GM12878 (cell line): ENCODE measurements around the gene P2RX4. TPM values are rescaled to one million over a fixed set of nuclear protein-coding genes. Genes with fewer than 3 reads are reported as not detected.

Source experiments
- ATAC-seq: fragments of 200-7000 bp; cut with Tn5 transposase; 3 replicates; pipeline ENCODE4 v1.9.1; 2020; ENCODE audit warnings: mild to moderate bottlenecking, moderate library complexity
- BruUV-seq: library from RNA; stranded (reverse); fragments of 400-500 nt; replicated peaks from 2 replicates; lab custom pipeline; 2021; lab: Mats Ljungman, UMichigan
- CTCF ChIA-PET: fragments of 300-600 bp; sonication (Branson Sonifier 250); formaldehyde crosslinking; extraction: SDS; loops from one replicate; lab custom pipeline; 2021; ENCODE audit warnings: inconsistent platforms; lab: Yijun Ruan, JAX
- POLR2A ChIA-PET: fragments of 350-600 bp; formaldehyde crosslinking; extraction: SDS; loops from one replicate; lab custom pipeline; 2021; ENCODE audit warnings: inconsistent platforms; lab: Charles Lee
- RAD21 ChIA-PET: fragments of 300-600 bp; sonication (Branson Sonifier 250); formaldehyde crosslinking; loops from one replicate; lab custom pipeline; 2023; ENCODE audit warnings: antibody characterized with exemption; ENCODE audit not compliant: unreplicated experiment; lab: Charles Lee
- SMC1A ChIA-PET: fragments of 300-600 bp; sonication (Branson Sonifier 250); formaldehyde crosslinking; loops from one replicate; lab custom pipeline; 2023; ENCODE audit not compliant: unreplicated experiment, uncharacterized antibody; lab: Charles Lee
- DNase-seq: peaks from one replicate; pipeline ENCODE4 v3.0.0-alpha.2; 2011; ENCODE audit warnings: low read depth, low spot score
- FAIRE-seq: peaks from 3 replicates; lab custom pipeline; 2011; peaks lifted over from hg19 to GRCh38; lab: Jason Lieb, UNC
- H2AFZ ChIP-seq: 2 replicates; pipeline ENCODE4 v1.6.0; 2011; ENCODE audit warnings: low read depth, low read length, control low read depth; ENCODE audit not compliant: control insufficient read depth
- H3K27ac ChIP-seq: 2 replicates; pipeline ENCODE4 v1.5.1; 2011; ENCODE audit warnings: control low read depth; ENCODE audit not compliant: control insufficient read depth, insufficient read depth
- H3K27me3 ChIP-seq, 2 experiments: replicated peaks in 1 of 2; 2 replicates each; pipeline versions ENCODE4 v1.6.0 to v1.6.1; 2011; ENCODE audit warnings: low read length in 1 of 2; ENCODE audit not compliant: control insufficient read depth in 2 of 2, insufficient read depth in 2 of 2
- H3K36me3 ChIP-seq, 2 experiments: 2 replicates each; pipeline ENCODE4 v1.5.1; 2011; ENCODE audit warnings: low read length in 1 of 2; ENCODE audit not compliant: control insufficient read depth in 2 of 2, insufficient read depth in 2 of 2
- H3K4me1 ChIP-seq: 2 replicates; pipeline ENCODE4 v1.6.1; 2011; ENCODE audit warnings: mild to moderate bottlenecking, low read length, moderate library complexity, mixed read lengths; ENCODE audit not compliant: control insufficient read depth, insufficient read depth
- H3K4me2 ChIP-seq: 2 replicates; pipeline ENCODE4 v1.6.0; 2011; ENCODE audit warnings: control low read depth; ENCODE audit not compliant: control insufficient read depth, insufficient read depth
- H3K4me3 ChIP-seq: fragments of 200-600 bp; sonication (generic); 2 replicates; pipeline ENCODE4 v1.5.1; 2016
- H3K79me2 ChIP-seq: 2 replicates; pipeline ENCODE4 v1.6.0; 2011; ENCODE audit warnings: low read length; ENCODE audit not compliant: control insufficient read depth, insufficient read depth
- H3K9ac ChIP-seq: 2 replicates; pipeline ENCODE4 v1.8.0; 2011; ENCODE audit warnings: low read length, control low read depth, mixed read lengths; ENCODE audit not compliant: control insufficient read depth, insufficient read depth
- H3K9me3 ChIP-seq: replicated peaks from 3 replicates; pipeline ENCODE4 v1.5.1; 2011; ENCODE audit warnings: mild to moderate bottlenecking, low read length; ENCODE audit not compliant: control insufficient read depth, insufficient read depth
- H4K20me1 ChIP-seq: 2 replicates; pipeline ENCODE4 v1.6.0; 2011; ENCODE audit not compliant: control insufficient read depth, insufficient read depth
- ATF7 ChIP-seq: fragments of 450-650 bp; IDR thresholded peaks from 2 replicates; pipeline ENCODE4 v1.6.1; 2016; ENCODE audit warnings: low read depth, mild to moderate bottlenecking
- CHD2 ChIP-seq: IDR thresholded peaks from 2 replicates; pipeline ENCODE4 v1.6.1; 2011; ENCODE audit warnings: low read depth, low read length, improper control_type of control experiment, borderline replicate concordance
- CREB1 ChIP-seq: IDR thresholded peaks from 2 replicates; pipeline ENCODE4 v1.6.1; 2012; ENCODE audit warnings: low read depth, mild to moderate bottlenecking, inconsistent platforms
- EGR1 ChIP-seq, 2 experiments: IDR thresholded peaks; 1 replicate in 1 of 2; 2 replicates in 1 of 2; pipeline ENCODE4 v1.6.1; 2011 to 2012; ENCODE audit warnings: low read depth in 2 of 2, low read length in 2 of 2, borderline replicate concordance in 1 of 2, mild to moderate bottlenecking in 1 of 2, moderate library complexity in 1 of 2
- MEF2B ChIP-seq: fragments of 450-650 bp; IDR thresholded peaks from 2 replicates; pipeline ENCODE4 v1.6.1; 2018; ENCODE audit warnings: mild to moderate bottlenecking, moderate library complexity; ENCODE audit not compliant: partially characterized antibody, poor library complexity, severe bottlenecking
- NFIC ChIP-seq: IDR thresholded peaks from 2 replicates; pipeline ENCODE4 v1.6.1; 2012; ENCODE audit warnings: low read depth, mild to moderate bottlenecking, inconsistent platforms, low read length, moderate library complexity
- NFYA ChIP-seq: IDR thresholded peaks from 2 replicates; pipeline ENCODE4 v1.6.1; 2011; ENCODE audit warnings: low read depth, mild to moderate bottlenecking, low read length, improper control_type of control experiment, borderline replicate concordance
- POLR2AphosphoS5 ChIP-seq: IDR thresholded peaks from 2 replicates; pipeline ENCODE4 v1.6.1; 2011; ENCODE audit warnings: mild to moderate bottlenecking, low read length, inconsistent platforms
- SMAD1 ChIP-seq: fragments of 450-650 bp; IDR thresholded peaks from 2 replicates; pipeline ENCODE4 v1.6.1; 2018; ENCODE audit warnings: mild to moderate bottlenecking, low read depth; ENCODE audit not compliant: partially characterized antibody
- SP1 ChIP-seq: IDR thresholded peaks from one replicate; pipeline ENCODE4 v1.6.1; 2011; ENCODE audit warnings: low read depth, low read length
- SREBF1 ChIP-seq: IDR thresholded peaks from 2 replicates; pipeline ENCODE4 v1.6.1; 2012; ENCODE audit warnings: mild to moderate bottlenecking, low read length
- STAT1 ChIP-seq: fragments of 450-650 bp; conservative IDR thresholded peaks from 2 replicates; pipeline ENCODE4 v1.6.1; 2014; ENCODE audit warnings: antibody characterized with exemption, mild to moderate bottlenecking
- SUZ12 ChIP-seq: fragments of 200-600 bp; sonication (generic); IDR thresholded peaks from one replicate; pipeline ENCODE4 v1.6.1; 2018; ENCODE audit warnings: antibody characterized with exemption, mild to moderate bottlenecking; ENCODE audit not compliant: unreplicated experiment
- TARDBP ChIP-seq: IDR thresholded peaks from 2 replicates; pipeline ENCODE4 v1.6.1; 2016; ENCODE audit warnings: borderline replicate concordance
- WRNIP1 ChIP-seq: IDR thresholded peaks from 2 replicates; pipeline ENCODE4 v1.6.1; 2011; ENCODE audit warnings: low read depth, low read length, improper control_type of control experiment, borderline replicate concordance
- WGBS: methylation state at CpG from one replicate; pipeline ENCODE4 v1.1.6; 2016; ENCODE audit warnings: low lambda C conversion rate; ENCODE audit not compliant: insufficient replicate concordance, insufficient coverage; ENCODE audit errors: missing lambda C conversion rate; 5-methylcytosine and 5-hydroxymethylcytosine counted together
- in situ Hi-C: fragments of 300-500 bp; cut with MboI; formaldehyde crosslinking; loops from 9 replicates; pipeline ENCODE4 v1.14.3; 2018; ENCODE audit warnings: mixed read lengths
- intact Hi-C: fragments of 100-400 bp; cut with micrococcal nuclease; formaldehyde crosslinking; loops from one replicate; pipeline ENCODE4 v1.14.2; 2022; ENCODE audit not compliant: unreplicated experiment
- polyA plus RNA-seq, 11 experiments: library from polyadenylated mRNA; depleted of rRNA in 4 of 11; unstranded in 6 of 11; stranded (reverse) in 5 of 11; fragments of >200 nt; fragmentation: Nextera tagmentation in 4 of 11; fragmentation: Illumina TruSeq in 1 of 11; extraction: Ambion mirVana in 4 of 11; extraction: Trizol in 1 of 11; gene quantifications; 1 replicate in 1 of 11; 2 replicates in 10 of 11; pipeline versions ENCODE4 v1.2.1 to v1.2.3, GENCODE V29; 2011 to 2016; ENCODE audit warnings: inconsistent platforms in 2 of 11, missing spikeins in 2 of 11, low read depth in 1 of 11
- total RNA-seq, 4 experiments: library from RNA; depleted of rRNA in 3 of 4; stranded (reverse); fragments of >200 nt in 3 of 4; fragmentation: Illumina TruSeq in 1 of 4; extraction: Trizol in 1 of 4; gene quantifications; 2 replicates each; pipeline versions ENCODE4 v1.2.1 to v1.2.3, GENCODE V29; 2013 to 2021
- TF ChIP-seq, protein P1 (sequence below), 3 experiments: IDR thresholded peaks in 2 of 3; conservative IDR thresholded peaks in 1 of 3; 2 replicates each; pipeline ENCODE4 v1.5.1; 2011; ENCODE audit warnings: low read depth in 3 of 3, low read length in 3 of 3, mild to moderate bottlenecking in 3 of 3, control low read depth in 2 of 3, moderate library complexity in 2 of 3, inconsistent platforms in 1 of 3, mixed read lengths in 1 of 3; ENCODE audit not compliant: control insufficient read depth in 2 of 3, insufficient read depth in 1 of 3; ENCODE audit errors: extremely low read depth in 1 of 3
- TF ChIP-seq, protein P2 (sequence below): fragments of 450-650 bp; IDR thresholded peaks from 2 replicates; pipeline ENCODE4 v1.6.1; 2016; ENCODE audit warnings: mild to moderate bottlenecking
- TF ChIP-seq, protein P3 (sequence below): fragments of 450-650 bp; IDR thresholded peaks from 2 replicates; pipeline ENCODE4 v1.6.1; 2016; ENCODE audit warnings: mild to moderate bottlenecking, moderate library complexity, borderline replicate concordance

Gene P2RX4
- total and polyA plus RNA-seq, 10 of the 15 experiments (the other 5 are each of a cell fraction or from before 2014, with no cell fraction given), result 9.0 to 43.4 (median 20.5) TPM

DNA sequence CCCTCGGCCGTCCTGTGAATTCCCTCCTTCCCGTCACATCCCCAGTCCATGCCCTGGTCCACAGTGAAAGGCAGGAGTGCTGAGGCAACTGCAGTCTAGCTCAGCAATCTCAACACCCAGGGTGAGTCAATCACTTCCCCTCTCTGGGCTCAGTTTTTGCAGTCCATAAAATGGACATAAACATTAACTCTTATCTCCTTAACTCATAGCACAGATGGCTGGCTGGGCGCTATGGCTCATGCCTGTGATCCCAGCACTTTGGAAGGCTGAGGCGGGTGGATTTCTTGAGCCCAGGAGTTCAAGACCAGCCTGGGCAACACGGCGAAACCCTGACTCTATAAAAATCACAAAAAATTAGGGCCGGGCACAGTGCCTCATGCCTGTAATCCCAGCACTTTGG, 54.2 kb downstream of the P2RX4 start:
- no peak overlapping the region for H3K4me2 ChIP-seq
- no peak for DNase-seq
- ChIA-PET RAD21 (interaction anchor here (1.2 kb wide), 1 partner anchor 31 kb away, joined by 3 read pairs; no protein-coding TSS in a partner anchor), SMC1A (no interaction called here), CTCF (no interaction called here), POLR2A (no interaction called here)
- H3K36me3 ChIP-seq, result peaks cover 13 to 18% of the 10 kb centered on the region in 2 experiments
- H3K9me3 ChIP-seq, result no peaks in the 10 kb centered on the region
- no peak for ATAC-seq
- 98% methylated on average over 8 of the region's 8 CpGs for WGBS
- H2AFZ ChIP-seq, result no peak overlapping the region
- no peak overlapping the region for H3K27ac ChIP-seq
- no peak overlapping the region for H3K4me3 ChIP-seq
- no peaks in the 10 kb centered on the region for H3K27me3 ChIP-seq
- BruUV-seq, result no TSS peak
- no peaks in the 10 kb centered on the region for H3K4me1 ChIP-seq
- H4K20me1 ChIP-seq, result no peaks in the 10 kb centered on the region
- no peaks in the 10 kb centered on the region for H3K79me2 ChIP-seq
- no peak for FAIRE-seq
- TF ChIP-seq EGR1 (IDR thresholded peaks at IDR 0.05; ENCODE audit: borderline replicate concordance in 1 of 2, low read depth in 2 of 2, low read length in 2 of 2) (no peak), WRNIP1 (no peak), CREB1 (no peak), SMAD1 (no peak), MEF2B (no peak), CHD2 (no peak), POLR2AphosphoS5 (no peak), SREBF1 (no peak), NFIC (no peak), SUZ12 (no peak), TARDBP (no peak), STAT1 (no peak), NFYA (no peak), ATF7 (no peak), SP1 (no peak)
- TF ChIP-seq, protein P1, sequence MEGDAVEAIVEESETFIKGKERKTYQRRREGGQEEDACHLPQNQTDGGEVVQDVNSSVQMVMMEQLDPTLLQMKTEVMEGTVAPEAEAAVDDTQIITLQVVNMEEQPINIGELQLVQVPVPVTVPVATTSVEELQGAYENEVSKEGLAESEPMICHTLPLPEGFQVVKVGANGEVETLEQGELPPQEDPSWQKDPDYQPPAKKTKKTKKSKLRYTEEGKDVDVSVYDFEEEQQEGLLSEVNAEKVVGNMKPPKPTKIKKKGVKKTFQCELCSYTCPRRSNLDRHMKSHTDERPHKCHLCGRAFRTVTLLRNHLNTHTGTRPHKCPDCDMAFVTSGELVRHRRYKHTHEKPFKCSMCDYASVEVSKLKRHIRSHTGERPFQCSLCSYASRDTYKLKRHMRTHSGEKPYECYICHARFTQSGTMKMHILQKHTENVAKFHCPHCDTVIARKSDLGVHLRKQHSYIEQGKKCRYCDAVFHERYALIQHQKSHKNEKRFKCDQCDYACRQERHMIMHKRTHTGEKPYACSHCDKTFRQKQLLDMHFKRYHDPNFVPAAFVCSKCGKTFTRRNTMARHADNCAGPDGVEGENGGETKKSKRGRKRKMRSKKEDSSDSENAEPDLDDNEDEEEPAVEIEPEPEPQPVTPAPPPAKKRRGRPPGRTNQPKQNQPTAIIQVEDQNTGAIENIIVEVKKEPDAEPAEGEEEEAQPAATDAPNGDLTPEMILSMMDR (IDR thresholded peaks at IDR 0.05 in 2 of 3, conservative IDR thresholded peaks at IDR 0.05 in 1 of 3; ENCODE audit: control insufficient read depth in 2 of 3, extremely low read depth in 1 of 3, insufficient read depth in 1 of 3, low read depth in 3 of 3, low read length in 3 of 3), result no peak
- TF ChIP-seq, protein P2, sequence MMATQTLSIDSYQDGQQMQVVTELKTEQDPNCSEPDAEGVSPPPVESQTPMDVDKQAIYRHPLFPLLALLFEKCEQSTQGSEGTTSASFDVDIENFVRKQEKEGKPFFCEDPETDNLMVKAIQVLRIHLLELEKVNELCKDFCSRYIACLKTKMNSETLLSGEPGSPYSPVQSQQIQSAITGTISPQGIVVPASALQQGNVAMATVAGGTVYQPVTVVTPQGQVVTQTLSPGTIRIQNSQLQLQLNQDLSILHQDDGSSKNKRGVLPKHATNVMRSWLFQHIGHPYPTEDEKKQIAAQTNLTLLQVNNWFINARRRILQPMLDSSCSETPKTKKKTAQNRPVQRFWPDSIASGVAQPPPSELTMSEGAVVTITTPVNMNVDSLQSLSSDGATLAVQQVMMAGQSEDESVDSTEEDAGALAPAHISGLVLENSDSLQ, result no peak
- TF ChIP-seq, protein P3, sequence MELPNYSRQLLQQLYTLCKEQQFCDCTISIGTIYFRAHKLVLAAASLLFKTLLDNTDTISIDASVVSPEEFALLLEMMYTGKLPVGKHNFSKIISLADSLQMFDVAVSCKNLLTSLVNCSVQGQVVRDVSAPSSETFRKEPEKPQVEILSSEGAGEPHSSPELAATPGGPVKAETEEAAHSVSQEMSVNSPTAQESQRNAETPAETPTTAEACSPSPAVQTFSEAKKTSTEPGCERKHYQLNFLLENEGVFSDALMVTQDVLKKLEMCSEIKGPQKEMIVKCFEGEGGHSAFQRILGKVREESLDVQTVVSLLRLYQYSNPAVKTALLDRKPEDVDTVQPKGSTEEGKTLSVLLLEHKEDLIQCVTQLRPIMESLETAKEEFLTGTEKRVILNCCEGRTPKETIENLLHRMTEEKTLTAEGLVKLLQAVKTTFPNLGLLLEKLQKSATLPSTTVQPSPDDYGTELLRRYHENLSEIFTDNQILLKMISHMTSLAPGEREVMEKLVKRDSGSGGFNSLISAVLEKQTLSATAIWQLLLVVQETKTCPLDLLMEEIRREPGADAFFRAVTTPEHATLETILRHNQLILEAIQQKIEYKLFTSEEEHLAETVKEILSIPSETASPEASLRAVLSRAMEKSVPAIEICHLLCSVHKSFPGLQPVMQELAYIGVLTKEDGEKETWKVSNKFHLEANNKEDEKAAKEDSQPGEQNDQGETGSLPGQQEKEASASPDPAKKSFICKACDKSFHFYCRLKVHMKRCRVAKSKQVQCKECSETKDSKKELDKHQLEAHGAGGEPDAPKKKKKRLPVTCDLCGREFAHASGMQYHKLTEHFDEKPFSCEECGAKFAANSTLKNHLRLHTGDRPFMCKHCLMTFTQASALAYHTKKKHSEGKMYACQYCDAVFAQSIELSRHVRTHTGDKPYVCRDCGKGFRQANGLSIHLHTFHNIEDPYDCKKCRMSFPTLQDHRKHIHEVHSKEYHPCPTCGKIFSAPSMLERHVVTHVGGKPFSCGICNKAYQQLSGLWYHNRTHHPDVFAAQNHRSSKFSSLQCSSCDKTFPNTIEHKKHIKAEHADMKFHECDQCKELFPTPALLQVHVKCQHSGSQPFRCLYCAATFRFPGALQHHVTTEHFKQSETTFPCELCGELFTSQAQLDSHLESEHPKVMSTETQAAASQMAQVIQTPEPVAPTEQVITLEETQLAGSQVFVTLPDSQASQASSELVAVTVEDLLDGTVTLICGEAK, result no peak
- in situ Hi-C loops, result no loop called here
- intact Hi-C loops, result no loop called here
- no peak overlapping the region for H3K9ac ChIP-seq
